T-helper 2 cell treated with Interferon-gamma antibody and Interleukin-4, amounts not matched to agents 5 μg/mL and 100 μg/mL, for 36 hours (primary cell): ENCODE data around the gene TAS2R60.

ENCODE experiments used
- DNase-seq: peaks from one replicate; pipeline ENCODE4 v3.0.0; 2021; ENCODE audit warnings: low spot score
- H3K27ac Mint-ChIP-seq: one replicate; pipeline ENCODE4 v1.8.0; 2021; ENCODE audit warnings: mild to moderate bottlenecking, mixed read lengths
- H3K27me3 Mint-ChIP-seq: one replicate; pipeline ENCODE4 v1.8.0; 2021; ENCODE audit warnings: low read depth, mixed read lengths
- H3K36me3 Mint-ChIP-seq: one replicate; pipeline ENCODE4 v1.8.0; 2021; ENCODE audit warnings: low read depth, mixed read lengths
- H3K4me1 Mint-ChIP-seq: one replicate; pipeline ENCODE4 v1.8.0; 2021; ENCODE audit warnings: low read depth, mixed read lengths
- H3K4me3 Mint-ChIP-seq: one replicate; pipeline ENCODE4 v1.8.0; 2022; ENCODE audit warnings: mild to moderate bottlenecking, moderate library complexity, mixed read lengths
- H3K9me3 Mint-ChIP-seq: one replicate; pipeline ENCODE4 v1.8.0; 2021; ENCODE audit warnings: mixed read lengths

TAS2R60 gene

GRCh38 chr7:143444063-143444782 is 970 bp downstream of the TAS2R60 start:
- H3K36me3 Mint-ChIP-seq = no peaks in the 10 kb centered on the region
- H3K4me1 Mint-ChIP-seq = no peaks in the 10 kb centered on the region
- H3K4me3 Mint-ChIP-seq = no peak overlapping the region
- no peak overlapping the region for H3K27ac Mint-ChIP-seq
- H3K27me3 Mint-ChIP-seq = peaks cover 4% of the 10 kb centered on the region
- no peak for DNase-seq
- no peaks in the 10 kb centered on the region for H3K9me3 Mint-ChIP-seq

DNA sequence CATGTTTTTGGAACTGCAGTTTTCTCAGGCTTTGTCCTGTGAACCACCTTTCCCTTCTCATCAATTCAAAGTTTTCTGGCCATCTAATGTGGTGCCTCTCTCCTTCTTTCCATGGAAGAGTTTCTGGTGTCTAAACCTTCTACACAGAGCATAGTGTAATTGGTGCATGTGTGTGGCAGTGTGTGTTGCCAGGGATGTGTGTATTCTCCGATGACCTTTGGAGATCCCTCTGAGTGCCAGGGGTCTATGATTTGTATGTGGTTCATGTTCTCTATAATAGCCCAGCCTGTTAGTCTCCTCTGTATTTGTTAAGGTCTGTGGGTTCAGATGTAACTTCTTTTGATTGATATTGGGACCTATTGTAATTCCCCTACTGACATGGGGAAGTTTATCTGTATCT is 1.5 kb downstream of the TAS2R60 start:
- Mint-ChIP-seq H3K36me3 (no peaks in the 10 kb centered on the region), H3K9me3 (no peaks in the 10 kb centered on the region), H3K4me1 (no peaks in the 10 kb centered on the region), H3K27me3 (peaks cover 4% of the 10 kb centered on the region), H3K27ac (no peak overlapping the region), H3K4me3 (no peak overlapping the region)
- DNase-seq = no peak

- Mint-ChIP-seq H3K4me3 (no peak overlapping the region), H3K27ac (no peak overlapping the region), H3K4me1 (no peaks in the 10 kb centered on the region), H3K36me3 (no peaks in the 10 kb centered on the region), H3K27me3 (no peaks in the 10 kb centered on the region), H3K9me3 (no peaks in the 10 kb centered on the region)
- DNase-seq = no peak
These were observed 4.2 kb downstream of the TAS2R60 start for GRCh38 chr7:143447466-143447865.

GRCh38 chr7:143448429-143448828 is 5.2 kb downstream of the TAS2R60 start:
- H3K27ac Mint-ChIP-seq = no peak overlapping the region
- H3K9me3 Mint-ChIP-seq = no peaks in the 10 kb centered on the region
- DNase-seq = no peak
- no peaks in the 10 kb centered on the region for H3K36me3 Mint-ChIP-seq
- H3K4me1 Mint-ChIP-seq = no peaks in the 10 kb centered on the region
- H3K27me3 Mint-ChIP-seq = peaks cover 2% of the 10 kb centered on the region
- no peak overlapping the region for H3K4me3 Mint-ChIP-seq

GRCh38 chr7:143449793-143450192 is 6.5 kb downstream of the TAS2R60 start:
- no peaks in the 10 kb centered on the region for H3K36me3 Mint-ChIP-seq
- H3K4me3 Mint-ChIP-seq = no peak overlapping the region
- no peak for DNase-seq
- H3K27ac Mint-ChIP-seq = no peak overlapping the region
- no peaks in the 10 kb centered on the region for H3K9me3 Mint-ChIP-seq
- no peaks in the 10 kb centered on the region for H3K4me1 Mint-ChIP-seq
- peaks cover 2% of the 10 kb centered on the region for H3K27me3 Mint-ChIP-seq

DNA sequence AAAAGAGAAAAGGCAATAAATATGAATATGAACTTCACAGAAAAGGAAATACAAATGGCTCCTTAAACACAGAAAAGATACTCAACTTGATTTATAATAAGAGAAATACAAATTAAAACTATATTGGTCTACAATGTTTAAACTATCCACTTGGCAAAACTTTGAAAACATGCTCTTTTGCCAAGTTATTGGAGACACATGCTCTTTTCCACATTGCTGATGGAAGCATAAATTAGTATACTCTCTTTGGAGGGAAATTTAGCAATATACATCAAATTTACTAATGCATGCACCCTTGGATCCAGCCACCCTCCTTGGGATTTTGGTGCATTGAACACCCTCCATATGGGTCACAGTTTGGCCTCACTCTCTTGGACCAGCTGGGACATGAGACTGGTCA is 7.9 kb downstream of the TAS2R60 start:
- DNase-seq = no peak
- Mint-ChIP-seq H3K4me3 (no peak overlapping the region), H3K9me3 (no peaks in the 10 kb centered on the region), H3K36me3 (no peaks in the 10 kb centered on the region), H3K4me1 (no peaks in the 10 kb centered on the region), H3K27ac (no peak overlapping the region), H3K27me3 (peaks cover 2% of the 10 kb centered on the region)

DNA sequence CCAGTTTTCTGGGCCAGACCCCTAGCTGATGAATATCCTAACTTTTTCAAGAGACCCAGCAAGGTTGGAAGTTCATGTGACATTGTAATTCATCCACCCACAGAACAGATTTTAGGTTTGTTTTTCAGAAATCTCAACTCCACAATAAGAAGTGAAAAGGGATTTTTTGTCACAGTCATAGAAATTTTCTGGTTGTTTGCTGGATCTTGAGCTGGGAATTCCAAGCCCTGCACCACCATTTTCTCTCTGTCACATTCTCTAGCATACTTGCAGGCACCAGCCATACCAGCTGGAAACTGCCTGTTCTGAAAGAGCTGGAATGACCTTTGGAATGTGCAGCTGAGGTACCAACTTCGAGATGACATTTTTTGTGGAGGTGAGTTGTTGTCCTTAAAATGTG is 8.5 kb downstream of the TAS2R60 start:
- Mint-ChIP-seq H3K27ac (no peak overlapping the region), H3K36me3 (no peaks in the 10 kb centered on the region), H3K4me3 (no peak overlapping the region), H3K4me1 (no peaks in the 10 kb centered on the region), H3K9me3 (no peaks in the 10 kb centered on the region), H3K27me3 (peaks cover 2% of the 10 kb centered on the region)
- no peak for DNase-seq

DNA sequence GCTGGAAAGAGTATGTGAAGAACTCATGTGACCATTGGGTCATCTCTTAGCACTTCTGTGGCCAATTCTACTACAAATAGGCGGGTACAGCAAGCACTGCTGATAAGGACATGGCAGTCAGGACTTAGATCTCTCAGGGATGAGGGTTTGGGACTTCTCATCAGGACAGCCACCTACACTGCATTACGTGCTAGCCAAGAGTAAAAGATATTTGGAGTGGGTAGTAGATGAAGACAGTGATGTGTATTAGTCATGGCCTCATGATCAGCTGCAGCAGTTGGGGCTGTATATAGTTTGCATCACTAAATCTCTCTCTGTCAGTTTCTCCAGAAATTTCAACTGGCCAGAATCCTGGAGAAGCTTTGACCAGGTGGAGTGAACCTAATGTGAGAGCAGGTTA is 9.2 kb downstream of the TAS2R60 start:
- H3K4me3 Mint-ChIP-seq = no peak overlapping the region
- H3K27ac Mint-ChIP-seq = no peak overlapping the region
- H3K36me3 Mint-ChIP-seq = no peaks in the 10 kb centered on the region
- no peaks in the 10 kb centered on the region for H3K4me1 Mint-ChIP-seq
- H3K27me3 Mint-ChIP-seq = peaks cover 4% of the 10 kb centered on the region
- no peak for DNase-seq
- H3K9me3 Mint-ChIP-seq = no peaks in the 10 kb centered on the region

GRCh38 chr7:143454091-143454680 is 10.9 kb downstream of the TAS2R60 start:
- no peaks in the 10 kb centered on the region for H3K4me1 Mint-ChIP-seq
- peaks cover 6% of the 10 kb centered on the region for H3K27me3 Mint-ChIP-seq
- H3K36me3 Mint-ChIP-seq = no peaks in the 10 kb centered on the region
- DNase-seq = no peak
- no peak overlapping the region for H3K27ac Mint-ChIP-seq
- no peaks in the 10 kb centered on the region for H3K9me3 Mint-ChIP-seq
- no peak overlapping the region for H3K4me3 Mint-ChIP-seq

GRCh38 chr7:143455491-143455890 is 12.2 kb downstream of the TAS2R60 start:
- H3K4me3 Mint-ChIP-seq = no peak overlapping the region
- no peaks in the 10 kb centered on the region for H3K9me3 Mint-ChIP-seq
- no peak overlapping the region for H3K27ac Mint-ChIP-seq
- no peaks in the 10 kb centered on the region for H3K36me3 Mint-ChIP-seq
- H3K4me1 Mint-ChIP-seq = no peaks in the 10 kb centered on the region
- no peak for DNase-seq
- peaks cover 6% of the 10 kb centered on the region for H3K27me3 Mint-ChIP-seq

DNA sequence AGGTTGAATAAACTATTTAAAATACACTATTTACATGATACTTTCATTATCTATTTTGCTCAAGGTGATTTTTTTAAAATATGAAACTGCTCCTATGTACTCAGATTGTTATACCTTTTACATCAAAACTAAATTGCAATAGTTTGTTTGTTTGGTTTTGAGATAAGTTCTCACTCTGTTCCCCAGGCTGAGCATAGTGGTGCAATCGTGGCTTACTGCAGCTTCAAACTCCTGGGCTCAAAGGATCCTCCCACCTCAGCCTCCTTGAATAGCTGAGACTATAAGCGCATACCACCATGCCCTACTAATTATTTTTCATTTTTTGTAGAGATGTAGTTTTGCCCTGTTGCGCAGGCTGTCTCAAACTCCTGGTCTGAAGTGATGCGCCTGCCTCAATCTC is 12.7 kb downstream of the TAS2R60 start:
- DNase-seq = no peak
- H3K4me3 Mint-ChIP-seq = no peak overlapping the region
- no peaks in the 10 kb centered on the region for H3K9me3 Mint-ChIP-seq
- peaks cover 6% of the 10 kb centered on the region for H3K27me3 Mint-ChIP-seq
- no peaks in the 10 kb centered on the region for H3K36me3 Mint-ChIP-seq
- H3K4me1 Mint-ChIP-seq = no peaks in the 10 kb centered on the region
- H3K27ac Mint-ChIP-seq = no peak overlapping the region

DNA sequence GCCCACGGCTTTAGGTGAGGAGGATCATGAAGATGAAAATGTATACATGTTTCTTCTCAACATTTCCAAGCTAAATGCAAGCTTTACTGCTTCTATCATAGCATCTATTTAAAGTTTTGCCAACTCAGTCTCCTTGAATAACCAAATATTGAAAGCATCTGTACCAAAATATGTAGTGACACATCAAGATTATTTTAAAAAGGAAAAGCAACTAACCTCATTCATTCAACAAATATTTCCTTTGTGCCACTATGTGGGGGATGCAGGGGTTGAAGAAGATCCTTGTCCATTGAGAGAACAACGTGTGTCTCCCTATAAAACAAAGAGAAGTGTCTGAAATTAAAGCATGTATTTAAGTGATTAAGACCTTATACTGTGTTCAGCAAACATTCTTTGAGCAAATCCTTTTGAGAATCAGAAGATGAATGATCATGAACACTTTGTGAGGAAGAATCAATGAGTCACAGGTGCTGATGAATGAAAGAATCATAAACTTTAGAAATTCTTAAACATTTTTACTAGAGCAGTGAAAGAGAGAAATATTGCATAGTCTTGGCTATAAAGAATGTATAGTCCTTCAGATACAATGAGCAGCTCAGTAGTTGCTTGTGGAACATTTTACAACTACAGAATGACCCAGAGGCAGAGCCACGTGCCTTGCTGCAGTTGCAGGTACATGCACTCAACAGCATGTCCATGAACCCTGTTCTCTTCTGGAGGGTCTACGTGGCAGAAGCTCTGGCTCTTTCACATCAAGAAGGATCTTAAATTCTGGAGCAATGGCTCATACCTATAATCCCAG is 13.9 kb downstream of the TAS2R60 start:
- Mint-ChIP-seq H3K9me3 (no peaks in the 10 kb centered on the region), H3K27me3 (peaks cover 6% of the 10 kb centered on the region), H3K4me1 (no peaks in the 10 kb centered on the region), H3K36me3 (no peaks in the 10 kb centered on the region), H3K4me3 (no peak overlapping the region), H3K27ac (no peak overlapping the region)
- no peak for DNase-seq

DNA sequence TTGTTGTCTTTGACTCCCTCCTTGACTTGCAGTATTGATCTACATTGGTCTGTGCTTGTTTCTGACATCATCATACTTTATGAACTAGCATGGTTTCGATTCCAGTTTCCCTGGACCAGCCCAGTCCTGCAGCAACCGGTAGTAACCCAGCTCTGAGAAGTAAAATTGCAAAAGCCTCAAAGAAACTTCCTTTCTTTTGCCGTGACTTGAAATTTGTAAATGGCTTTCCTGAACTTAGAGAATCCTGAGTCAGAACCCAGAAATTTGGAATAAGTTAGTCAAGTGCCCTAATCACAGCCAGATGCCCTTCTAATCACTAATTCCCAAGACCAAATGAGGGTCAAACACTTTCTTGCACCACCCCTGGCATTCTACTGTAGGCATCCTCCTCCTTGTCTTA is 15.0 kb downstream of the TAS2R60 start:
- Mint-ChIP-seq H3K27me3 (peaks cover 4% of the 10 kb centered on the region), H3K27ac (no peak overlapping the region), H3K4me3 (no peak overlapping the region), H3K4me1 (no peaks in the 10 kb centered on the region), H3K36me3 (no peaks in the 10 kb centered on the region), H3K9me3 (no peaks in the 10 kb centered on the region)
- no peak for DNase-seq

- no peak overlapping the region for H3K27ac Mint-ChIP-seq
- no peak for DNase-seq
- no peaks in the 10 kb centered on the region for H3K4me1 Mint-ChIP-seq
- no peaks in the 10 kb centered on the region for H3K36me3 Mint-ChIP-seq
- no peaks in the 10 kb centered on the region for H3K9me3 Mint-ChIP-seq
- no peak overlapping the region for H3K4me3 Mint-ChIP-seq
- H3K27me3 Mint-ChIP-seq = peaks cover 4% of the 10 kb centered on the region
These were observed 15.4 kb downstream of the TAS2R60 start for GRCh38 chr7:143458681-143459080.
